Measurements from ENCODE around the gene PLAU. TPM values are rescaled to one million over a fixed set of nuclear protein-coding genes. Genes with fewer than 3 reads are reported as not detected.

Gene PLAU
- total RNA-seq, 1 donor from 2014 or later = 90.2 TPM

DNA sequence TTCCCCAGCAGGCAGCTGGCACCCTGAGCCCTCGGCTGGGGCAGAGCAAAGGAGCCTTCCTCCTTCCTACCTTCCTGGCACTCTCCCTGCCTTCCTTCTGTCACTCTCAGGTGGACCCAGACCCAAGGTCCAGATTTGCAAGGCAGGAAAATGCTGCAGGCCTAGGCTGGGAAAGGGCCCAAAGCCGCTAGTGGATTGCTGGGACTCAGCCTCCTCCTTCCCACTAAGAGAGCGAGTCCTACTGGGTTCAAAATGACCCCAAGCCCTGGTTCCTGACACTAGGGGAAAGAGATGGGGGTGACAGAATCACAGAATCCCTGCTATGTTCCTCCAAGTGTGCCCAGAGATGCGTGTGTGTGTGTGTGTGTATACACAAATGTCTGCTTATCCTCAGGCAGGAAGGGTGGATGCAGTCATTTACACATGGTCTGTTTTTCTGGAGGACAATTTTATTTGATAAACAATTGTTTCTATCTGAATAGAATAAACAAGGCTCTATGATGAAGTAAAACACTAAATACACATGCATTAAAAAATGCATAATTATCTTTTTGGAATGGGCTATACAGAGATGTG lies 1.3 kb upstream of the PLAU start:
- peak overlapping the region; percentile 76 for H3K4me3 ChIP-seq (ENCODE audit: insufficient read depth, low read depth, low read length)
- TF ChIP-seq, protein P1, sequence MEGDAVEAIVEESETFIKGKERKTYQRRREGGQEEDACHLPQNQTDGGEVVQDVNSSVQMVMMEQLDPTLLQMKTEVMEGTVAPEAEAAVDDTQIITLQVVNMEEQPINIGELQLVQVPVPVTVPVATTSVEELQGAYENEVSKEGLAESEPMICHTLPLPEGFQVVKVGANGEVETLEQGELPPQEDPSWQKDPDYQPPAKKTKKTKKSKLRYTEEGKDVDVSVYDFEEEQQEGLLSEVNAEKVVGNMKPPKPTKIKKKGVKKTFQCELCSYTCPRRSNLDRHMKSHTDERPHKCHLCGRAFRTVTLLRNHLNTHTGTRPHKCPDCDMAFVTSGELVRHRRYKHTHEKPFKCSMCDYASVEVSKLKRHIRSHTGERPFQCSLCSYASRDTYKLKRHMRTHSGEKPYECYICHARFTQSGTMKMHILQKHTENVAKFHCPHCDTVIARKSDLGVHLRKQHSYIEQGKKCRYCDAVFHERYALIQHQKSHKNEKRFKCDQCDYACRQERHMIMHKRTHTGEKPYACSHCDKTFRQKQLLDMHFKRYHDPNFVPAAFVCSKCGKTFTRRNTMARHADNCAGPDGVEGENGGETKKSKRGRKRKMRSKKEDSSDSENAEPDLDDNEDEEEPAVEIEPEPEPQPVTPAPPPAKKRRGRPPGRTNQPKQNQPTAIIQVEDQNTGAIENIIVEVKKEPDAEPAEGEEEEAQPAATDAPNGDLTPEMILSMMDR (IDR thresholded peaks at IDR 0.05; ENCODE audit: insufficient read depth, low read depth, low read length) = no peak
- TF ChIP-seq EZH2 (IDR thresholded peaks at IDR 0.05; ENCODE audit: insufficient read depth, low read length) = no peak
- peaks cover 13% of the 10 kb centered on the region for H3K36me3 Mint-ChIP-seq (ENCODE audit: low read depth, unreplicated experiment)
- no peaks in the 10 kb centered on the region for H3K27me3 Mint-ChIP-seq (ENCODE audit: low read depth, unreplicated experiment)
- peak overlapping the region; percentile 83 for H3K27ac ChIP-seq (ENCODE audit: low read depth, low read length)
- H3K9me3 Mint-ChIP-seq (ENCODE audit: unreplicated experiment) = no peaks in the 10 kb centered on the region
- H3K4me2 ChIP-seq (ENCODE audit: low read length) = peak overlapping the region; percentile 95
- peaks cover 71% of the 10 kb centered on the region for H3K4me1 ChIP-seq (ENCODE audit: insufficient read depth, low read length)
- H3K4me3 Mint-ChIP-seq (ENCODE audit: unreplicated experiment) = peak overlapping the region; percentile 80
- H3K79me2 ChIP-seq (ENCODE audit: insufficient read depth, low read length) = peaks cover 43% of the 10 kb centered on the region
- no peak for FAIRE-seq
- no peak for DNase-seq (ENCODE audit: low read depth)
- H2AFZ ChIP-seq (ENCODE audit: low read depth, low read length) = no peak overlapping the region
- peaks cover 31% of the 10 kb centered on the region for H4K20me1 ChIP-seq (ENCODE audit: insufficient read depth, low read length)
- H3K27ac Mint-ChIP-seq (ENCODE audit: unreplicated experiment) = peak overlapping the region; percentile 95
- peaks cover 10% of the 10 kb centered on the region for H3K36me3 ChIP-seq (ENCODE audit: insufficient read depth, low read length)
- H3K27me3 ChIP-seq (ENCODE audit: insufficient read depth, low read length) = no peaks in the 10 kb centered on the region
- H3K4me1 Mint-ChIP-seq (ENCODE audit: low read depth, unreplicated experiment) = peaks cover 40% of the 10 kb centered on the region
- no peaks in the 10 kb centered on the region for H3K9me3 ChIP-seq (ENCODE audit: insufficient read depth, low read depth, low read length)
- H3K9ac ChIP-seq (ENCODE audit: low read length) = peak overlapping the region; percentile 79

DNA sequence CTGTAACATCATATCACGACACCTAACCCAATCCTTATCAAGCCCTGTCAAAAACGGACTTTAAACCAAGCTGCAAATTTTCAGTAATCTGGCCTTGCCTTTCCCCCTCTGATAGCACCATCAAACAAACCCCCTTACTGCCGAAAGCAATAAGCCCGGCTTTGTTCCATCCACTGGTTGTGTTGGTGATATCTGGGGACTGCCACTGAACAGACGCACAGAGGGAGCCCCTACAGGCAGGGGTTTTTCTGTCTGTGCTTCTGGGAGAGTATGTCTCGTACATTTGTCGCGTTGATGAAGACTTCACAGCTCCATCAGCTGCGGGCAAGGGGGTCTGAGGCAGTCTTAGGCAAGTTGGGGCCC lies 550 bp upstream of the PLAU start:
- Histone ChIP-seq H4K20me1 (ENCODE audit: insufficient read depth, low read length) (peaks cover 39% of the 10 kb centered on the region), H3K27me3 (ENCODE audit: insufficient read depth, low read length) (no peaks in the 10 kb centered on the region), H3K9me3 (ENCODE audit: insufficient read depth, low read depth, low read length) (no peaks in the 10 kb centered on the region), H2AFZ (ENCODE audit: low read depth, low read length) (peak overlapping the region; percentile 73), H3K4me1 (ENCODE audit: insufficient read depth, low read length) (peaks cover 77% of the 10 kb centered on the region), H3K4me2 (ENCODE audit: low read length) (peak overlapping the region; percentile 95), H3K4me3 (ENCODE audit: insufficient read depth, low read depth, low read length) (peak overlapping the region; percentile 76), H3K36me3 (ENCODE audit: insufficient read depth, low read length) (peaks cover 13% of the 10 kb centered on the region), H3K9ac (ENCODE audit: low read length) (peak overlapping the region; percentile 79), H3K79me2 (ENCODE audit: insufficient read depth, low read length) (peaks cover 43% of the 10 kb centered on the region), H3K27ac (ENCODE audit: low read depth, low read length) (peak overlapping the region; percentile 31)
- Mint-ChIP-seq H3K9me3 (ENCODE audit: unreplicated experiment) (peaks cover 1% of the 10 kb centered on the region), H3K36me3 (ENCODE audit: low read depth, unreplicated experiment) (peaks cover 20% of the 10 kb centered on the region), H3K27ac (ENCODE audit: unreplicated experiment) (peak overlapping the region; percentile 21), H3K4me3 (ENCODE audit: unreplicated experiment) (peak overlapping the region; percentile 80), H3K27me3 (ENCODE audit: low read depth, unreplicated experiment) (no peaks in the 10 kb centered on the region), H3K4me1 (ENCODE audit: low read depth, unreplicated experiment) (peaks cover 44% of the 10 kb centered on the region)
- no peak for DNase-seq (ENCODE audit: low read depth)
- no peak for FAIRE-seq
- TF ChIP-seq EZH2 (IDR thresholded peaks at IDR 0.05; ENCODE audit: insufficient read depth, low read length) = no peak
- TF ChIP-seq, protein P1 (IDR thresholded peaks at IDR 0.05; ENCODE audit: insufficient read depth, low read depth, low read length) = peak; percentile 3

DNA sequence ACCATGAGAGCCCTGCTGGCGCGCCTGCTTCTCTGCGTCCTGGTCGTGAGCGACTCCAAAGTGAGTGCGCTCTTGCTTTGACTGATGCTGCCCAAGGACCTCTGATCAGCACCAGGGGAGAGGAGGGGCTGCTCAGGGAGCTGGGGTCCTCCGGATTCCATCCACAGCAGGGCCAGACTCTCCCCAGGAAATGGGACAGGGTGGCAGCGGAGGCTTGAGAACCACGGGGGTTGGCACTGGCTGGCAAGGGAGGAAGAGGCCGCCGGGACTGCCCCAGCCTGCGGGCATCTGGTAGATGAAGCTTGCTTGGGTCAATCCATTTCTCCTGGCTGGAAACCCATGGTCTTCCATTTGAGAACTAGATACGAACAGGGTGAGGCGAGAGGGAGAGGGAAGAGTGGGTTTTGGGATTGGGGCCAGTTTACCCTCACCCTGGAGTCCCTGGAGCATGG lies 647 bp downstream of the PLAU start:
- Histone ChIP-seq H3K36me3 (ENCODE audit: insufficient read depth, low read length) (peaks cover 20% of the 10 kb centered on the region), H3K9me3 (ENCODE audit: insufficient read depth, low read depth, low read length) (no peaks in the 10 kb centered on the region), H3K79me2 (ENCODE audit: insufficient read depth, low read length) (peaks cover 43% of the 10 kb centered on the region), H4K20me1 (ENCODE audit: insufficient read depth, low read length) (peaks cover 50% of the 10 kb centered on the region), H3K4me1 (ENCODE audit: insufficient read depth, low read length) (peaks cover 66% of the 10 kb centered on the region), H3K4me3 (ENCODE audit: insufficient read depth, low read depth, low read length) (peak overlapping the region; percentile 76), H3K4me2 (ENCODE audit: low read length) (peak overlapping the region; percentile 95), H2AFZ (ENCODE audit: low read depth, low read length) (peak overlapping the region; percentile 73), H3K27me3 (ENCODE audit: insufficient read depth, low read length) (no peaks in the 10 kb centered on the region), H3K9ac (ENCODE audit: low read length) (peak overlapping the region; percentile 79), H3K27ac (ENCODE audit: low read depth, low read length) (peak overlapping the region; percentile 43)
- Mint-ChIP-seq H3K4me1 (ENCODE audit: low read depth, unreplicated experiment) (peaks cover 36% of the 10 kb centered on the region), H3K27ac (ENCODE audit: unreplicated experiment) (peak overlapping the region; percentile 81), H3K27me3 (ENCODE audit: low read depth, unreplicated experiment) (no peaks in the 10 kb centered on the region), H3K4me3 (ENCODE audit: unreplicated experiment) (peak overlapping the region; percentile 96), H3K36me3 (ENCODE audit: low read depth, unreplicated experiment) (peaks cover 31% of the 10 kb centered on the region), H3K9me3 (ENCODE audit: unreplicated experiment) (peaks cover 9% of the 10 kb centered on the region)
- DNase-seq (ENCODE audit: low read depth) (no peak), FAIRE-seq (no peak)
- no peak for TF ChIP-seq EZH2 (IDR thresholded peaks at IDR 0.05; ENCODE audit: insufficient read depth, low read length)
- TF ChIP-seq, protein P1 (IDR thresholded peaks at IDR 0.05; ENCODE audit: insufficient read depth, low read depth, low read length) = no peak
